Stimulated activated CD8-positive, alpha-beta memory T cell treated with anti-CD3 and anti-CD28 coated beads, Interleukin-15, amount 100 ng/mL, for 4 hours (primary cell): ENCODE measurements around the gene CD320.
"Not testable (repeated sequence)": the region's sequence is repeated elsewhere in the genome, so short reads cannot be mapped to it uniquely, and the experiment has no call there.

Experiments
- DNase-seq, 2 donors: peaks; one replicate each; pipeline ENCODE4 v3.0.0-alpha.2; 2020; ENCODE audit warnings: low read depth in 2 of 2

Gene CD320

GRCh38 chr19:8333767-8334457 is 25.8 kb upstream of the CD320 start:
- DNase-seq, result no peak

GRCh38 chr19:8332976-8333766 is 25.0 kb upstream of the CD320 start:
- DNase-seq, result no peak

GRCh38 chr19:8331263-8331845 is 23.2 kb upstream of the CD320 start:
- no peak for DNase-seq

- DNase-seq, result no peak
These were observed 21.8 kb upstream of the CD320 start for GRCh38 chr19:8329996-8330395.

GRCh38 chr19:8325454-8325853 is 17.3 kb upstream of the CD320 start:
- no peak for DNase-seq

- DNase-seq, result no peak
These were observed 16.3 kb upstream of the CD320 start for GRCh38 chr19:8324186-8325050.

- DNase-seq, result no peak
These were observed 15.6 kb upstream of the CD320 start for GRCh38 chr19:8323781-8324185.

GRCh38 chr19:8322638-8322997 is 14.5 kb upstream of the CD320 start:
- no peak for DNase-seq

- no peak for DNase-seq
These were observed 14.0 kb upstream of the CD320 start for GRCh38 chr19:8321986-8322637.

- DNase-seq, result peak; percentile 93 to 94
These were observed 13.2 kb upstream of the CD320 start, which contains the start of the genes NDUFA7 and RPS28 for GRCh38 chr19:8321067-8321985. NDUFA7 (minus strand) TSS chr19:8321375; CDS start chr19:8321358, 17 bp downstream. RPS28 (plus strand) TSS chr19:8321496; CDS start chr19:8321531, 35 bp downstream.

- DNase-seq, result no peak
These were observed 12.5 kb upstream of the CD320 start for GRCh38 chr19:8320564-8321066.

GRCh38 chr19:8319807-8320520 is 11.8 kb upstream of the CD320 start:
- no peak for DNase-seq

GRCh38 chr19:8318835-8319234 is 10.7 kb upstream of the CD320 start:
- not testable (repeated sequence) for DNase-seq

GRCh38 chr19:8316351-8317125 is 8.4 kb upstream of the CD320 start:
- DNase-seq, result no peak

GRCh38 chr19:8314981-8315640 is 7.0 kb upstream of the CD320 start:
- not testable (repeated sequence) for DNase-seq

GRCh38 chr19:8311461-8312260 is 3.5 kb upstream of the CD320 start:
- no peak for DNase-seq
